SW480 (cell line): ENCODE data around the gene USP17L20.
"Not testable (repeated sequence)": the region's sequence is repeated elsewhere in the genome, so short reads cannot be mapped to it uniquely, and the experiment has no call there.

Source experiments
- DNase-seq: peaks from one replicate; pipeline ENCODE4 v3.0.0-alpha.2; 2016; ENCODE audit warnings: low spot score

The USP17L20 gene

GRCh38 chr4:9257824-9258223 lies at the start of gene USP17L20:
TSS of gene USP17L20 (plus strand) at chr4:9258124. CDS start at chr4:9258124, 0 bp downstream.
- not testable (repeated sequence) for DNase-seq

- DNase-seq = not testable (repeated sequence)
These were observed 47.6 kb upstream of the USP17L20 start, which contains the start of gene USP17L10 for GRCh38 chr4:9210357-9210756. TSS of gene USP17L10 (plus strand) at chr4:9210657. CDS start at chr4:9210657, 0 bp downstream.

DNA sequence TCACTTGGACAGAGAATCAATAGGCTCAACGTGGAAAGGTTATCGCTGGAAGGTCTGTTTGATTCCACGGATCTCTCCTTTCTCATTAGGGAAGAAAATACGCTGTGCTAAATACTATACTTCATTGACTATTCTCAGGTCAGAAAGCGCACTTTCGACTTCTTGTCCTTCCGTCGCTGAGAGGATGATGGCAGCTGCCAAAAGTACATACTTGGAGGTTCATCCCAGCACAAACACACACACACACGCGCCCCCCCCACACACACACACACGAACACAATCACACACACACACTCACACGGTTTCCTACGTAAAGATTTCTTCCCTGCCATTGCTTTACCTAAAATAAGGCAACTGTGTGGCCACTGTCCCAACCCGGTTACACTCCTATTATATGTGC lies 43.2 kb upstream of the USP17L20 start:
- DNase-seq = not testable (repeated sequence)

- not testable (repeated sequence) for DNase-seq
These were observed 42.8 kb upstream of the USP17L20 start, which contains the start of gene USP17L11 for GRCh38 chr4:9215105-9215504. TSS of gene USP17L11 (plus strand) at chr4:9215405. CDS start at chr4:9215405, 0 bp downstream.

DNA sequence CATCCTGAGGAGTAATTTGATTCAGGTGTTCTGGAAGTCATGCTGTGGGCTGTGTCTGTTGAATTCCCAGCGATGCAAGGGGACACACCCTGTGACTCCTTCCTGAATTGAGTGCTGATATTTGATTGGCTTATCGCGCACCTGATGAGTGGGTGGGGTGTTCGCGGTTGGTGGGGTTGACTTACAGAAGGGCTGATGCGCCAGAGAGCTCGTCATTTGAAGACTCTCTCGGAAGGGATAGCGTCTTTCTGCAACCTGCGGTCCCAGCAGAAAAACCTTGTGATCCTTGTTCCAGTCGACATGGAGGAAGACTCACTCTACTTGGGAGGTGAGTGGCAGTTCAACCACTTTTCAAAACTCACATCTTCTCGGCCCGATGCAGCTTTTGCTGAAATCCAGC lies 38.1 kb upstream of the USP17L20 start, which contains the start of gene USP17L12:
Gene USP17L12, plus strand, starts transcription at position 301 of the 400 bp plus-strand sequence. Its CDS starts 0 bp downstream, at position 301.
- DNase-seq = not testable (repeated sequence)

GRCh38 chr4:9224596-9224995 lies 33.3 kb upstream of the USP17L20 start, which contains the start of gene USP17L13:
TSS of gene USP17L13 (plus strand) at chr4:9224896. CDS start at chr4:9224896, 0 bp downstream.
- not testable (repeated sequence) for DNase-seq

DNA sequence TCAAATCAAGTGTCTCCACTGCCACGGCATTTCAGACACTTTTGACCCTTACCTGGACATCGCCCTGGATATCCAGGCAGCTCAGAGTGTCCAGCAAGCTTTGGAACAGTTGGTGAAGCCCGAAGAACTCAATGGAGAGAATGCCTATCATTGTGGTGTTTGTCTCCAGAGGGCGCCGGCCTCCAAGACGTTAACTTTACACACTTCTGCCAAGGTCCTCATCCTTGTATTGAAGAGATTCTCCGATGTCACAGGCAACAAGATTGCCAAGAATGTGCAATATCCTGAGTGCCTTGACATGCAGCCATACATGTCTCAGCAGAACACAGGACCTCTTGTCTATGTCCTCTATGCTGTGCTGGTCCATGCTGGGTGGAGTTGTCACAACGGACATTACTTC lies 27.7 kb upstream of the USP17L20 start:
- not testable (repeated sequence) for DNase-seq

DNA sequence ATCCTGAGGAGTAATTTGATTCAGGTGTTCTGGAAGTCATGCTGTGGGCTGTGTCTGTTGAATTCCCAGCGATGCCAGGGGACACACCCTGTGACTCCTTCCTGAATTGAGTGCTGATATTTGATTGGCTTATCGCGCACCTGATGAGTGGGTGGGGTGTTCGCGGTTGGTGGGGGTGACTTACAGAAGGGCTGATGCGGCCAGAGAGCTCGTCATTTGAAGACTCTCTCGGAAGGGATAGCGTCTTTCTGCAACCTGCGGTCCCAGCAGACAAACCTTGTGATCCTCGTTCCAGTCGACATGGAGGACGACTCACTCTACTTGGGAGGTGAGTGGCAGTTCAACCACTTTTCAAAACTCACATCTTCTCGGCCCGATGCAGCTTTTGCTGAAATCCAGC lies 23.8 kb upstream of the USP17L20 start, which contains the start of gene USP17L15:
Gene USP17L15, plus strand, starts transcription at position 301 of the 400 bp plus-strand sequence. Its CDS starts 0 bp downstream, at position 301.
- not testable (repeated sequence) for DNase-seq

- DNase-seq = not testable (repeated sequence)
These were observed 19.5 kb upstream of the USP17L20 start for GRCh38 chr4:9238461-9238860.

- not testable (repeated sequence) for DNase-seq
These were observed 14.3 kb upstream of the USP17L20 start, which contains the start of gene USP17L17 for GRCh38 chr4:9243579-9243978. TSS of gene USP17L17 (plus strand) at chr4:9243879. CDS start at chr4:9243879, 0 bp downstream.

DNA sequence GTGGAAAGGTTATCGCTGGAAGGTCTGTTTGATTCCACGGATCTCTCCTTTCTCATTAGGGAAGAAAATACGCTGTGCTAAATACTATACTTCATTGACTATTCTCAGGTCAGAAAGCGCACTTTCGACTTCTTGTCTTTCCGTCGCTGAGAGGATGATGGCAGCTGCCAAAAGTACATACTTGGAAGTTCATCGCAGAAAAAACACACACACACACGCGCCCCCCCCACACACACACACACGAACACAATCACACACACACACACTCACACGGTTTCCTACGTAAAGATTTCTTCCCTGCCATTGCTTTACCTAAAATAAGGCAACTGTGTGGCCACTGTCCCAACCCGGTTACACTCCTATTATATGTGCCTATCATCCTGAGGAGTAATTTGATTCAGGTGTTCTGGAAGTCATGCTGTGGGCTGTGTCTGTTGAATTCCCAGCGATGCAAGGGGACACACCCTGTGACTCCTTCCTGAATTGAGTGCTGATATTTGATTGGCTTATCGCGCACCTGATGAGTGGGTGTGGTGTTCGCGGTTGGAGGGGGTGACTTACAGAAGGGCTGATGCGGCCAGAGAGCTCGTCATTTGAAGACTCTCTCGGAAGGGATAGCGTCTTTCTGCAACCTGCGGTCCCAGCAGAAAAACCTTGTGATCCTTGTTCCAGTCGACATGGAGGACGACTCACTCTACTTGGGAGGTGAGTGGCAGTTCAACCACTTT lies 9.8 kb upstream of the USP17L20 start, which contains the start of gene USP17L18:
Gene USP17L18, plus strand, starts transcription at position 678 of the 728 bp plus-strand sequence. Its CDS starts 0 bp downstream, at position 678.
- DNase-seq = not testable (repeated sequence)

GRCh38 chr4:9253078-9253477 lies 4.8 kb upstream of the USP17L20 start, which contains the start of gene USP17L19:
TSS of gene USP17L19 (plus strand) at chr4:9253378. CDS start at chr4:9253378, 0 bp downstream.
- not testable (repeated sequence) for DNase-seq

DNA sequence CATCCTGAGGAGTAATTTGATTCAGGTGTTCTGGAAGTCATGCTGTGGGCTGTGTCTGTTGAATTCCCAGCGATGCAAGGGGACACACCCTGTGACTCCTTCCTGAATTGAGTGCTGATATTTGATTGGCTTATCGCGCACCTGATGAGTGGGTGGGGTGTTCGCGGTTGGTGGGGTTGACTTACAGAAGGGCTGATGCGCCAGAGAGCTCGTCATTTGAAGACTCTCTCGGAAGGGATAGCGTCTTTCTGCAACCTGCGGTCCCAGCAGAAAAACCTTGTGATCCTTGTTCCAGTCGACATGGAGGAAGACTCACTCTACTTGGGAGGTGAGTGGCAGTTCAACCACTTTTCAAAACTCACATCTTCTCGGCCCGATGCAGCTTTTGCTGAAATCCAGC lies 4.6 kb downstream of the USP17L20 start, which contains the start of gene USP17L21:
Gene USP17L21, plus strand, starts transcription at position 301 of the 400 bp plus-strand sequence. Its CDS starts 0 bp downstream, at position 301.
- DNase-seq = not testable (repeated sequence)

GRCh38 chr4:9267319-9267718 lies 9.4 kb downstream of the USP17L20 start, which contains the start of gene USP17L22:
TSS of gene USP17L22 (plus strand) at chr4:9267619. CDS start at chr4:9267619, 0 bp downstream.
- not testable (repeated sequence) for DNase-seq

DNA sequence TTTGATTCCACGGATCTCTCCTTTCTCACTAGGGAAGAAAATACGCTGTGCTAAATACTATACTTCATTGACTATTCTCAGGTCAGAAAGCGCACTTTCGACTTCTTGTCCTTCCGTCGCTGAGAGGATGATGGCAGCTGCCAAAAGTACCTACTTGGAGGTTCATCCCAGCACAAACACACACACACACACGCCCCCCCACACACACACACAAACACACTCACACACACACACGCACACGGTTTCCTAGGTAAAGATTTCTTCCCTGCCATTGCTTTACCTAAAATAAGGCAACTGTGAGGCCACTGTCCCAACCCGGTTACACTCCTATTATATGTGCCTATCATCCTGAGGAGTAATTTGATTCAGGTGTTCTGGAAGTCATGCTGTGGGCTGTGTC lies 13.8 kb downstream of the USP17L20 start:
- not testable (repeated sequence) for DNase-seq
